NCI-H446 (cell line): ENCODE measurements around the gene RAD9A.
A peak's percentile ranks its signal among the peaks of the same experiment; 100 is the strongest.
"Not testable (repeated sequence)": the region's sequence is repeated elsewhere in the genome, so short reads cannot be mapped to it uniquely, and the experiment has no call there.

Experiments used
- DNase-seq, 2 experiments: peaks; one replicate each; lab custom pipeline; 2025; lab: John Stamatoyannopoulos, UW

Gene RAD9A

DNA sequence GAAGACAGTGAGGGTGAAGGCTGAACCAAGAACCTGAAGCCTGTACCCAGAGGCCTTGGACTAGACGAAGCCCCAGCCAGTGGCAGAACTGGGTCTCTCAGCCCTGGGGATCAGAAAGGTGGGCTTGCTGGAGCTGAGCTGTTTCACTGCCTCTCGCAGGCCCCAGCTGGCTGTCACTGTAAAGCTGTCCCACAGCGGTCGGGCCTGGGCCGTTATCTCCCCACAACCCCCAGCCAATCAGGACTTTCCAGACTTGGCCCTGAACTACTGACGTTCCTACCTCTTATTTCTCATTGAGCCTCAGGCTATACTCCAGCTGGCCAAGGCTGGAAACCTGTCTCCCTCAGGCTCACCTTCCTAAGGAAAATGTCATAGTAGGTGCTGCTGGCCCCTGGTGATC is 5.8 kb downstream of the RAD9A start:
- no peak for DNase-seq

DNA sequence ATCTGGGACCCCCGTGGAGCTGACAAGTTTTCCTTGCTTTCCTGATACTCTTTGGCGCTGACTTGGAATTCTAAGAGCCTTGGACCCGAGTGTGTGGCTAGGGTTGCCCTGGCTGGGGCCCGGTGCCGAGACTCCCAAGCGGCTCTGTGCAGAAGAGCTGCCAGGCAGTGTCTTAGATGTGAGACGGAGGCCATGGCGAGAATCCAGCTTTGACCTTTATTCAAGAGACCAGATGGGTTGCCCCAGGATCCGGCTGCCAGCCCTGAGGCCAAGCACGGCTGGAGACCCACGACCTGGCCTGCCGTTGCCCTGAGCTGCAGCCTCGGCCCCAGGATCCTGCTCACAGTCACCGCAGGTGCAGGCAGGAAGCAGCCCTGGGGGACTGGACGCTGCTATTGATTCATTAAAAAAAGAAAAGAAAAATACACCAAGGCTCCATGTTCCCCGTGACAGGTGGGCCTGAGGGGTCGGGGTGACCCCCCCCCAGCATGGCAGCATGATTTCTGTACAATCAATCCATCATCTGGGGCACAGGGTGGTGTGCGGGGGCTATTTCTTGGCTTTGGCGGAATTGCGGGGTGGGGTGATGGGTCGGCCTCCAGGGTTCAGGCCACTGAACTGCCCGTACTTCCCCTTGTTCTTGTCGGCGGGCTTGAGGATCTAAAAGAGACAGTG is 6.3 kb downstream of the RAD9A start:
- no peak for DNase-seq

DNA sequence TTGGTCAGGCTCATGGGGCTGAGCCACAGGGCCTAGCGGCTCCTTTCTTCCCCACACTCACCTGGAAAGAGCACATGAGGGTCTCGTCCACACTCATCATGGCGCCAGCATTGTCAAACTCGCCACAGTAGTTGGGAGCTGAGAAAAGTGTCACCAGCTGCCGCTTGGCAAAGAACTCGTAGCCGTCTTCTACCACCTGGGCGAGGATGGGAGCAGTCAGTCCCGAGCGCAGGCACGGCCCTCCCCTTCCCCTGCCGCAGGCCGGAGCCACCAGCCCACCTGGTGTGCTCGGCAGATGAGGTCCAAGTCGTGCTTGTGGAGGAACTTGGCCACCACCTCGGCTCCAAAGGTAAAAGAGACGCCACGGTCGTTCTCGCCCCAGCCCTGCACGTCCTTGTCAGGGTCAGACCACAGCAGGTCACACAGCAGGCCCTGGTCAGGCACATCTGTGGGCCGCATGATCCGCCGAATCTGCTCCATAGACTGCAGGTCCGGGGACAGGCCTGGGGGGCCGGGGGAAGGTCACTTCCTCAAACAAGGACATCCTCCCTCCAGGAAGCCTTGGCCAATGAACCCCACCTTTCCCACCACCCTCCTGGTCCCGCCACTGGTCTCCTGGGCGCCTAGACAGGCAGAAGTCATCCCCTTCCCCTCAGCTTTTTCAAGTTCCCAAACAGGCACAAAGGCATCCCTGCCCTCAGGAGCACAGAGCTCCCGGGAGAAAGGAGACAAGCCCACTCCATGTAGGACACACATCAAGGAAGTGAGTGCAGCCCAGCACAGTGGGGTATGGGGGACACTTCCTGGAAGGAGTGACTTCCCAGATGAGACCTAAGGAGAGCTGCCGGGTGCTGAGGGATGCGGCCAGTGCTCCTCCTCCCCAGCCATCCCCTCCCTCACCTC is 7.1 kb downstream of the RAD9A start:
- no peak for DNase-seq

DNA sequence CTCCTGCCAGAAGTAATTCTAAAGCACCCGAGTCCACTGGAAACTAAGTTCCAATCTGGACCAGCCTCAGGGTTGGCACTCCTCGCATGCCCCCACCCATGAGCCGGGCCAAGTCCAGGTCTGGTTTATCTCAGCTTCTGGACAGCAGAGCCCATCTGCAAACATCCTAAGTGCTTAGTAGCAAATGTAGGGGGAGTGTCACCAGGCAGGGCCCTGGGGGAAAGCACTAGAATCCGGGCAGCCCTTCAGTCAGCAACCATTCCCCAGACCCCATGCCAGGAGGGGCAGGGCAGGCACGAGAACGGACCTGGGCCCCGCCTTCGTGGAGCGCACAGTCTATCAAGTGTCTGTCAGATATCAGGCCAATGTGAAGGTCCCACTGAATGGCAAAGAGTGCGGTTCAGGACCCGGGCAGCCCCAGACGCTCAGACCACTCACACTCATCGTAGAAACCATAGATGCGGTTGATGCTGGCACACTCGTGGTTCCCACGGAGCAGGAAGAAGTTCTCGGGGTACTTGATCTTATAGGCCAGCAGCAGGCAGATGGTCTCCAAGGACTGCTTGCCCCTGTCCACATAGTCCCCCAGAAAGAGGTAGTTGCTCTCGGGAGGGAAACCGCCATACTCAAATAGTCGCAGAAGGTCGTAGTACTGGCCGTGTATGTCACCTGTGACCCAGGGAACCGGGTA is 8.6 kb downstream of the RAD9A start:
- no peak for DNase-seq

DNA sequence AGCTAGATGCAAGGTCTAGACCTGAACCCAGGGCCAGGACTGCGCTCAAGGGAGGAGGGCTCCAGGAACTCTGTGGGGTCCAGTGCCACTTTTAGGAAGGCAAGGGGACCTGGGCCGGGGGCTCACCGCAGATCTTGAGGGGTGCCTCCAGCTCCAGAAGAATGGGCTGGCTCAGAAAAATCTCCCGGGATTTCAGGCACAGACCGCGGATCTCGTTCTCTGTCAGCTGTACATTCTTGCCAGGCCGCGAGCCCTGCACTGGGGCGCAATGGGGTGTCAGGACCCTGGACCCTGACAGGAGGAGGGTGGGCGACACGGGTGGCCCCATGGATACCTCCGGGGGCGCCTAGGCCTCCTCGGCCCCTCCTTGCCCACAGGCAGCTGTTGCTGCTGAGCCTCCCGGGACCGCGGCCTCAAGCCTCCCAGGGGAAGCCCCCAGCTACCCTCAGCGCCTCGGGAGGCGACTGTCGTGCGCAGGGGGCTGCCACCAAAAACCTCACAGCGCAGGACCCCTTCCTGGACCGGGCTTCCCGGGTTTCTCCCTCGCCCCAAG is 9.2 kb downstream of the RAD9A start:
- DNase-seq: no peak

DNA sequence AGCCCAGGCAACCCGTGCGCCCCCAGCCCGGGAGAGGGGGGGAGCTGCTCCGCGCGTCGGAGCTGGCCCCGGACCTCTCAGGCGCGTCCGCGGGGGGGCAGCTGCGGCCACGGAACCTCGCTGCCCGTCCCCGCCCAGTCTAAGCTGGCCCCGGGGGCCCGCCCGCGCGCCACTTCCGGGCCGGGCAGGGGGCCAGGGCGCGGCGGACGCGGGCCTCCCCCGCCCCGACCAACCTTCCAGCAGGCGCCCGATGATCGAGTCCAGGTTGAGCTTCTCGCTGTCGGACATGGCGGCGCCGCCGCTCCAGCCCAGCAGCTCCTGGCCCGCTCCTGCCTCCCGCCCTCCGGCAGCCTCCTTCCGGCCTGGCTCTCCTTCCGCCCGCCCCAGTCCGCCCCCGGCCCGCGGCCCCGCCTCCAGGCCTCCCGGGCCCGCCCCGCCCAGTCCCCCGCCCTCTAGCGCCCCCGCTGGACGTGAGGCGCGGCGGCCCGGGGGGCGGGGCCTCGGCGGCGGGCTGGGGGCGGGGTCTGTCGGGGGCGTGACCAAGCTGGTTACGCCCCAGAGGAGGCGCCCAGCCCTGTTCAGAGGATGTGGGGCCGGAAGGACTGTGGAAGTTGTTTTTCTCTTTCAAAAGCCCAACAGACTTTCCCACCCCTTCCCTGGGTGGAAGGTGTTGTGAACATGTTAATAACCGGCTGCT is 9.9 kb downstream of the RAD9A start, which contains the start of gene PPP1CA:
Gene PPP1CA (minus strand): TSS at position 364 of the 697 bp plus-strand sequence. CDS start 76 bp downstream, at position 288.
- peak; percentile 88 to 92 for DNase-seq

DNA sequence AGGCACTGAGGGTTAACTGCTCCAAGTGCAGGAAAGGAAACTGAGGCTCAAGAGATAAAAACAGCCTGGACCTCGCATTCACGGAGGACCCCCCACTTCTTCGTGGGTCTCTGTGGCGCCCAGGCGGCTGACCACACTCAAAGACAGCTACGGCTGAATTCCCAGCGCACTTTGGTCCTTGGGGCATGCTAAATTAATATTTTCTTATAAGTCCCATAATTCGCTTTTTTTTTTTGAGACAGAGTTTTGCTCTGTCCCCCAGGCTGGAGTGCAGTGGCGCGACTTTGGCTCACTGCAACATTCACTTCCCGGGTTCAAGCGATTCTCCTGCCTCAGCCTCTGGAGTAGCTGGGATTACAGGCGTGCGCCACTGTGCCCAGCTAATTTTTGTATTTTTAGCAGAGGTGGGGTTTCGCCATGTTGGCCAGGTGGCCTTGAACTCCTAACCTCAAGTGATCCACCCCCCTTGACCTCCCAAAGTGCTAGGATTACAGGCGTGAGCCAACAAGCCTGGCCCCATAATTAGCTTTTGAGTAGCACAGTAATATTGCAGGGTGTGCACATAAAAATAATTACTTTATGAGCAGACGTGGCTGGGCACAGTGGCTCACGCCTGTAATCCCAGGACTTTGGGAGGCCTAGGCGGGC is 10.5 kb downstream of the RAD9A start:
- not testable (repeated sequence) for DNase-seq

DNA sequence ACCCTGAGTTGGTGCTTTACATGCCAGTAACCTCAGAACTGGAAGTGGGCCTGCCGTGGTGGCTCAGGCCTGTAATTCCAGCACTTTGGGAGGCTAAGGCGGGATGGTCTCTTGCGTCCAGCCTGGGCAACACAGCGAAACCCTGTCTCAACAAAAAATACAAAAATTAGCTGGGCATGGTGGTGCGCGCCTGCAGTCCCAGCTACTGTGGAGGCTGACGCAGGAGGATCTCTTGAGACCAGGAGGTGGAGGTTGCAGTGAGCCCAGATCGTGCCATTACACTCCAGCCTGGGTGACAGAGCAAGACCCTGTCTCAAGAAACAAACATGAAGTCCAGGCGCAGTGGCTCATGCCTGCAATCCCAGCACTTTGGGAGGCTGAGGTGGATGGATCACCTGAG is 11.3 kb downstream of the RAD9A start:
- not testable (repeated sequence) for DNase-seq

DNA sequence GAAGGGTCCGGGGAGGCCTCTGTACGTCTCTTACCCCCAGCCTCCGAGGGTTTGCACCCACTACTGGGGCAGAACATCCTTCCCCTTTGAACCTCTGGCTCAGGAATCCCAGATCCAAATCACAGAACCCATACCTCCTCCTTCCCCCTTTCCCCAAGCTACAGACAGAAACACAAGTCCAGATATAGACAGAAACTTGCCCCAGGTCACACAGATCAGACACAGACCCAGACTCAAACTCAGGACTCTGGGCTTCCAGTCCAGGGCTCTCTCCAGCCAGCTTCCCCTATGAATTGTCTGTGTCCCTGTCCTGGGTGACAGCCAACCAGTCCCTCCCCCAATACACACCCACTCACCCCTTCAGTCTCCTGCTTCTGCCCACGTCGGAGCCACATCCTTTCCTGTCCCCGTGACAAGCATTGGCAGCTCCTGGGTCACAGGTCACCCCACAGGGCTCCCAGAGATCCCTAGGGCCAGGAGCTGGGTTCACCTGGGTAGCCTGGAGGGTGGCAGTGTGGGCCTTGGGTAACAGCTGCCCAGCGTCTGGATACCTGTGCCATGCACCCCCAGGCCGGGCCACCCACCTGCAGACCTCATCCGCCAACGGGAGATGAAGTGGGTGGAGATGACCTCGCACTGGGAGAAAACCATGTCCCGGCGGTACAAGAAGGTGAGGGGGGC is 12.9 kb downstream of the RAD9A start:
- no peak for DNase-seq

DNA sequence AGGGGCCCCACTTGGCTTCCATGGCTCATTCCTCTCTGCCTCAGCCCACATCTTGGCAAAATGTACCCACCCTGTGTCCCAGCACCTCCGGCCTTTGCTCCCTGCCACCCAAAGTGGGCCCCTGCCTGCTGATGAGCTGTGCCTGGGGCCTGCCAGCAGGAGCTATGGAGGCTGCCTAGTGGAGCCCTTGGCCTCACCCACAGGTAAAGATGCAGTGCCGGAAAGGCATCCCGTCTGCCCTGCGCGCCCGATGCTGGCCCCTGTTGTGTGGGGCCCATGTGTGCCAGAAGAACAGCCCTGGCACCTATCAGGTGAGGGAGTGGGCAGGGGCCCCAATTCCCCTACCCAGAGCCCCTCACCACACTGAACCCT is 13.4 kb downstream of the RAD9A start:
- DNase-seq: no peak

DNA sequence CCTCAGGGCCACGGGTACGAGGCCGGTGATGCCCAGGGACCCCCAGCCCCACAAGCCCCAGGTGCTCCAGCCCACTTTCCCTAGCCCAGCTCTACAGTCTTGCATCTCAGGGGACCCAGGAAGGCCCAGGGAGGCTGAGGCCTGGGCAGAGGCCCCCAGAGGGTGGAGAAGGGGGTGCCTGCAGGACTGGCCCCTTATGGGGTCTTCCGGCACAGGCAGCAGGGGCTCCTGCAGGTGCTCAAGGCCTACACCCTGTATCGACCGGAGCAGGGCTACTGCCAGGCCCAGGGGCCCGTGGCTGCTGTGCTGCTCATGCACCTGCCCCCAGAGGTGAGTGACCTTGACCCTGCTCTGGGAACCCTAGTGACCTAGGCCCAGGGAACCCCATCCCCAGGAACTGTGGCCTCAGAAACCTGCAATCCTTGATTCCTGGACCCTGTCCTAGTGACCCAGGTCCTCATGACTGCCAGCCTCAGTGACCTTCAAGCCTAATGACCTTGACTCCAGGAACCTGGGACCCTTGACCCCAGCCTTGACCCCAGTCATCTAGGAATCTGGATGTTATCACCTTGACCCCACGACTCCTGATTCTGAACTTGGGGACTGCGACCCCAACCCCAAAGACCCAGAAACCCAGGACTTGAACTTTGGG is 14.0 kb downstream of the RAD9A start:
- no peak for DNase-seq

DNA sequence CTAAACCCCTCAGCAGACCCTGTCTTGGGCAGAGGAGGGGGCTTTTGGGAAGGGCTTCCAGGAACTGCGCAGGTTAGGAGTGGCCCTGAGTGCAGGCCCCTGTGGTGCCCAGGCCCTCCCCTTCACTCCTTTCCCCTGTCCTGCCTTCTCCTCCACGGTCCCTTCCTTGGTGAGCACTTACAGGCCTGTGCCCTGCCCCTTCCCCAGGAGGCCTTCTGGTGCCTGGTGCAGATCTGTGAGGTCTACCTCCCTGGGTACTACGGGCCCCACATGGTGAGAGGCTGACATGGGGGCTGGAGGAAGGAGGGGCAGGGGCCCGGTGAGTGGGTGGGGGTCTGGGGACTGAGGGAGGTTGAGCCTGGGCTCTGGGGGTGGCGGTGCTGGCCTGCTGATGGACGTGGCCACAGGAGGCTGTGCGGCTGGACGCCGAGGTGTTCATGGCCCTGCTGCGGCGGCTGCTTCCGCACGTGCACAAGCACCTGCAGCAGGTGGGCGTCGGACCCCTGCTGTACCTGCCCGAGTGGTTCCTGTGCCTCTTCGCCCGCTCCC is 14.7 kb downstream of the RAD9A start:
- no peak for DNase-seq

DNA sequence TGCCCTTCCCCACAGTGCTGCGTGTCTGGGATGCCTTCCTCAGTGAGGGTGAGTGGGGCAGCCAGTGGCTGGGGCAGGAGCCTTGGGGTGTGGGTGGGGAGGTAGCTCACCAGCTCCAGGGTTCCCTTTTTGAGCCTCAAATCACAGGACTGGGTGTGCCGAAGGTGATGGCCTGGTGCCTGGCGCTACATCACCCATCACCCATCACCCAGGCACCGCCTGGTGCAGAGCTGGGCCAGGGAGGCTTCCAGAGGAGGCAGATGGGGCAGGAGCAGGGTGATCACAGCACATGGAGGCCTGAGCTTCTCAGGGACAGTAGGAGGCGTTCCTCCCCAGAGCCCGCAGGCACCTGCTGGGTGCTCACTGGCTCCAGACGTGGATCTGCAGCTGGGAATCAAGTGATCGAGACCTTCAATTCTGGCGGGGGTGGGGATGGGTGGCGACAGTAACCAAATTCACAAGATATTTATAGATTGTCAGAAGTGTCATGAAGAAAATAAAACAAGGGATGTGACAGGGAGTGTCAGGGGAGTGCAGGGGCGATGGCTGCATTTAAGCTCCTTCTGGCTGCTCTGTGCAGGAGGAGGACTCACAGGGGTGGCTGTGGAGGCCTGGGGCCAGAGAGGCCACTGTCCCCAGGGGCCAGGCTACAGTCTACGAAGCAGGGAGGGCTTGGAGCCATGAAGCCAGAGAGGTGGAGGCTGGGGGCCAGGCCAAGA is 15.3 kb downstream of the RAD9A start:
- no peak for DNase-seq

DNA sequence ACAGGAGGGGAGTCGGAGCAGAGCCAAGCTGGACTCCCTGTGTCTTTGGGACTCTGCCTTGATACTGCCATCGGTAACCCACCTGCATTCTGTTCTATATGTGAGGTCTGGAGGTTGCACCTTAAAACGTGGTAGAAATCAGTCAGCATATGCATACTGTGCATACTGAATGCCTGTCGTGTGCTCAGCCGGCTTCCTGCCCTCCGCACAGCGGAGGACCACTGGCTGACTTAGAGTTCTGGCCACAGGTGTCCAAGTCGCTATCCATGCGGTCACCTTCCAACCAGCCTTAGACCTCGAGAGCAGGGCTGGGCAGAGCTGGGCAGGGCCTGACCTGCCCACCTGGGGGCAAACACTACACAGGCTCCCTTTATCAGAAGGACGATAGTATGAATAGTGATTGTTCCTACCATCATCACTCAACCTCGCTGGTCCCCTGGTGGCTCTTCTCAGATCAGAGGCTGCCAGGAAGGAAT is 15.9 kb downstream of the RAD9A start:
- no peak for DNase-seq

DNA sequence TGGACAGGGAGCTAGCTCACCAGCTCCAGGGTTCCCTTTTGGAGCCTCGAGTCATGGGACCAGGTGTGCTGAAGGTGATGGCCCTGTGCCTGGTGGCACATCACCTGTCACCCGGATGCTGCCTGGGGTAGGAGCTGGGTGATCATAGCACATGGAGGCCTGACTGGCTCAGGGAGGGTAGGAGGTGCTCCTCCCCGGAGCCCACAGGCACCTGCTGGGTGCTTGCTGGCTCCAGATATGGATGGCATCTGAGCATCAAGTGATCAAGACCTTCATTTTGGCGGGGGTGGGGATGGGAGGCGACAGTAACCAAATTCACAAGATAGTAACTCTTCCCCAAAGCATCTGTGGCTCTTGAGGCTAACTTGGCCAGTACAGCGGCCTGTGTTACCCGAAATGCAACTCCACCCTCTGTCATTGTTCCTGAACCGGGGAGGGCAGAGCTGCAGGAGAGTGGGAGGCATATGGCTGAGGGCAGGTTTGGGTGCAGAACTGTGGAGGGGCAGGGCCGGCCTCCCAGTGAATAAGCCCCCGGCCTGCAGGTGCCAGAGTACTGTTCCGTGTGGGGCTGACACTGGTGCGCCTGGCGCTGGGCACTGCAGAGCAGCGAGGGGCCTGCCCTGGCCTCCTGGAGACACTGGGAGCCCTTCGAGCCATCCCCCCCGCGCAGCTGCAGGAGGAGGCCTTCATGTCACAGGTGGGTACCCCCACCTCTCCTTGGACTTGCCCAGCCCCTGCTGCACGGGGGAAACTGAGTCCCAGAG is 16.8 kb downstream of the RAD9A start:
- DNase-seq: no peak

DNA sequence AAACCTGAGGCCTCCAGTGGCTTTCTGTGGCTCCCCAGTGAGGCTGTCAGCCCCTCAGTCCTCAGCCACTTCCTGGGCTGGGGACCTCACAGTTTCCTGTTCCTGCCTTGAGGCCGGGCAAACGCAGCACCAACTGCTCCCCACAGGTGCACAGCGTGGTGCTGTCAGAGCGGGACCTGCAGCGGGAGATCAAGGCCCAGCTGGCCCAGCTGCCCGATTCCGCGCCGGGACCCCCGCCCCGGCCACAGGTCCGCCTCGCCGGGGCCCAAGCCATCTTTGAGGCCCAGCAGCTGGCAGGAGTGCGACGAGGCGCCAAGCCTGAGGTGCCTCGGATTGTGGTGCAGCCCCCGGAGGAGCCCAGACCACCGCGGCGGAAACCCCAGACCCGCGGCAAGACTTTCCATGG is 17.5 kb downstream of the RAD9A start:
- DNase-seq: no peak

DNA sequence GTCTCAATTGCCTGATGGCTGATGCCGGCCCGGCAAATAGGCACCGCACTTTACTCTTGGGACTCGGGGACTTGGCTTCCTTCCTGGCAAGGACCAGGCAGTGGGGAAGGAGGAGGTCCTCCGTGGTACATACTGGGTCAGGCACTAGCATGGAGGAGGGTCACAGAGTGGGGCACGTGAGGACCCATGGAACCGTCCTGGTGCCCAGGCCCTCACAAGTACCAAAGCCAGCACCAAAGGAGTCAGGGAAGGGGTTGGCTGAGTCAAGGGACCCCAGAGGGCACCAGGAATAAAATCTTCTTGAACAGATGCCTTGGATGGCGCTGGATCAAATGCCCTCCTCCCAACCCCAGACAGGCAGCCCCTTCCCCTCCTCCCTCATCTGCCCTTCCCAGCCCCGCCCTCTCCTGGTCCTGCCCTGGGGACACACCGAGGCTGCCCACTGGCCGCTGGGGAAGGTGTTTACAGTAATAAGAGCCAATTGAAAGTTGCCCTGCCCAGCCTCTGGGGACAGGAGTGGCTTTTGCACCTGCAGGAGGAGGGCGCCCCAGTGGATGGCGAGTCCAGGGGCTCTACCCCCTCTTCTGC is 18.1 kb downstream of the RAD9A start:
- DNase-seq: no peak

DNA sequence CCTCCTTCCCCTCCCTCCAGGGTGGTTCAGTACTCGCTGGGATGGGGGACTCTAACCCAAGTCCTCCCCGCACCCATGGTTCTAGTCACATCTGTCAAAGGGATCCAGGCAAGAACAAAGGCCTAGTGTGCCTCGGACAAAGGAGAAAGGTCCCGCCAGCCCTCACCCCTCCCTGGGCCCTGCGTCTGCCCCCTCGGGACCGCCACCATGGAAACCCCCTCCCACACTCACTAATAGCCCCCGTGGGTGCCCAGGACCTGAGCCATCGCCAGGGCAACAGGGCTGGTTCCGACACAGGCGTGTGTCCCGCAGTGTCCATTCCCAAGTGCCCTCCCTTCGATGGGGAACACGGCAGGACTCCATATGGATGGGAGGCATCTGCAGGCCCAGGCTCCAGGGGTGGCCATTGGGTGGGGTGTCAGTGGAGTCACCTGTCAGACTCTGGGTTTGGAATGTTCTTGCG is 18.6 kb downstream of the RAD9A start:
- DNase-seq: no peak
